GM12878 (cell line): Measurements from ENCODE around the gene MXRA7. TPM values are rescaled to one million over a fixed set of nuclear protein-coding genes. Genes with fewer than 3 reads are reported as not detected.
A peak's percentile ranks its signal among the peaks of the same experiment; 100 is the strongest.

Source experiments
- CBX5 ChIP-seq: sonication (generic); IDR thresholded peaks from 2 replicates; pipeline ENCODE4 v1.6.1; 2016; ENCODE audit warnings: low read depth, moderate library complexity, mild to moderate bottlenecking, inconsistent platforms
- CHD1 ChIP-seq: IDR thresholded peaks from 2 replicates; pipeline ENCODE4 v1.6.1; 2012; ENCODE audit warnings: low read depth, low read length, improper control_type of control experiment
- CHD2 ChIP-seq: IDR thresholded peaks from 2 replicates; pipeline ENCODE4 v1.6.1; 2011; ENCODE audit warnings: low read depth, low read length, improper control_type of control experiment, borderline replicate concordance
- CREB1 ChIP-seq: IDR thresholded peaks from 2 replicates; pipeline ENCODE4 v1.6.1; 2012; ENCODE audit warnings: low read depth, mild to moderate bottlenecking, inconsistent platforms
- ESRRA ChIP-seq: IDR thresholded peaks from 2 replicates; pipeline ENCODE4 v1.6.1; 2012; ENCODE audit warnings: mild to moderate bottlenecking, low read length, improper control_type of control experiment
- NRF1 ChIP-seq: conservative IDR thresholded peaks from 2 replicates; pipeline ENCODE4 v1.6.1; 2011; ENCODE audit warnings: mild to moderate bottlenecking, low read depth, low read length, improper control_type of control experiment
- SMC3 ChIP-seq: IDR thresholded peaks from 2 replicates; pipeline ENCODE4 v1.6.1; 2011; ENCODE audit warnings: low read length, improper control_type of control experiment, borderline replicate concordance
- SUPT20H ChIP-seq: IDR thresholded peaks from 2 replicates; pipeline ENCODE4 v1.6.1; 2011; ENCODE audit warnings: low read depth, mild to moderate bottlenecking, low read length, moderate library complexity, borderline replicate concordance; ENCODE audit not compliant: control insufficient read depth
- YY1 ChIP-seq: IDR thresholded peaks from 2 replicates; pipeline ENCODE4 v1.6.1; 2011; ENCODE audit warnings: low read depth, mild to moderate bottlenecking, low read length
- ZBED1 ChIP-seq: IDR thresholded peaks from 2 replicates; pipeline ENCODE4 v1.6.1; 2016; ENCODE audit warnings: borderline replicate concordance
- polyA plus RNA-seq, 11 experiments: library from polyadenylated mRNA; depleted of rRNA in 4 of 11; unstranded in 6 of 11; stranded (reverse) in 5 of 11; fragments of >200 nt; fragmentation: Nextera tagmentation in 4 of 11; fragmentation: Illumina TruSeq in 1 of 11; extraction: Ambion mirVana in 4 of 11; extraction: Trizol in 1 of 11; gene quantifications; 1 replicate in 1 of 11; 2 replicates in 10 of 11; pipeline versions ENCODE4 v1.2.1 to v1.2.3, GENCODE V29; 2011 to 2016; ENCODE audit warnings: inconsistent platforms in 2 of 11, missing spikeins in 2 of 11, low read depth in 1 of 11
- total RNA-seq, 4 experiments: library from RNA; depleted of rRNA in 3 of 4; stranded (reverse); fragments of >200 nt in 3 of 4; fragmentation: Illumina TruSeq in 1 of 4; extraction: Trizol in 1 of 4; gene quantifications; 2 replicates each; pipeline versions ENCODE4 v1.2.1 to v1.2.3, GENCODE V29; 2013 to 2021
- TF ChIP-seq, protein P1 (sequence below): fragments of 150-350 bp; IDR thresholded peaks from 2 replicates; pipeline ENCODE4 v1.6.1; 2016; ENCODE audit warnings: low read depth, low read length
- TF ChIP-seq, protein P2 (sequence below): fragments of 450-650 bp; formaldehyde crosslinking; IDR thresholded peaks from 2 replicates; pipeline ENCODE4 v1.4.0; 2022; ENCODE audit warnings: mild to moderate bottlenecking, moderate library complexity
- TF ChIP-seq, protein P3 (sequence below): fragments of 450-650 bp; IDR thresholded peaks from 2 replicates; pipeline ENCODE4 v1.6.1; 2017; ENCODE audit warnings: mild to moderate bottlenecking
- TF ChIP-seq, protein P4 (sequence below): fragments of 450-650 bp; IDR thresholded peaks from 2 replicates; pipeline ENCODE4 v1.6.1; 2017; ENCODE audit warnings: low read depth, mild to moderate bottlenecking, moderate library complexity
- TF ChIP-seq, protein P5 (sequence below): fragments of 450-650 bp; IDR thresholded peaks from 2 replicates; pipeline ENCODE4 v1.6.1; 2018; ENCODE audit warnings: borderline replicate concordance, mild to moderate bottlenecking; ENCODE audit not compliant: partially characterized antibody

MXRA7 gene
- total and polyA plus RNA-seq, 10 of the 15 experiments (the other 5 are each of a cell fraction or from before 2014, with no cell fraction given): 0.03 to 2.0 (median 0.33) TPM

DNA sequence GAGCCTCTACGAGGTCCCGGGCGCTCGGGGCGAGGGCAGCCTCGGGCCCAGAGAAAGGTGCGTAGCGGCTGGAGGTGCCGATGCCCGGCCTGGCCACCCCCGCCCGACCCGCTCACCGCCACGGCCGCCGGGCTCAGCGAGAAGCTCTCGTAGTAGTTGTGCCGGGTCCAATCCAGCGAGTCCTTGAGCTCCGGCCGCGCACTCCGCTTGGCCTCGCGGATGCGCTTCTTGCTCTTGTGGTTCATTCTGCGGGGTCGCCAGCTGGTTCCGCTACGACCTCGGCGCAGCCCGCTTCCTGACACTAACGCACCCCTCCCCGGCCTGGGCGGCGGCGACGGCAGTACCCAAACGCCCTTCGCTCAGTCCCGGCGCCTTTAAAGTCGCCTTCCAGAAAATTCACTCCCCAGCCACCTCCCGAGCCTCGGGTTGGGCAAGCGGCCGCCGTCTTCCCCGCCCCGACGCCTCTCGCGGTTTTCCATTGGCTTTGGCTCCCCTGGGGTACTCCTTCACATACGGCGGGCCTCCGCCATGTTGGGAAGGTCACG lies 15.5 kb upstream of the MXRA7 start, which contains the start of gene JMJD6 (continued):
- TF ChIP-seq, protein P1, sequence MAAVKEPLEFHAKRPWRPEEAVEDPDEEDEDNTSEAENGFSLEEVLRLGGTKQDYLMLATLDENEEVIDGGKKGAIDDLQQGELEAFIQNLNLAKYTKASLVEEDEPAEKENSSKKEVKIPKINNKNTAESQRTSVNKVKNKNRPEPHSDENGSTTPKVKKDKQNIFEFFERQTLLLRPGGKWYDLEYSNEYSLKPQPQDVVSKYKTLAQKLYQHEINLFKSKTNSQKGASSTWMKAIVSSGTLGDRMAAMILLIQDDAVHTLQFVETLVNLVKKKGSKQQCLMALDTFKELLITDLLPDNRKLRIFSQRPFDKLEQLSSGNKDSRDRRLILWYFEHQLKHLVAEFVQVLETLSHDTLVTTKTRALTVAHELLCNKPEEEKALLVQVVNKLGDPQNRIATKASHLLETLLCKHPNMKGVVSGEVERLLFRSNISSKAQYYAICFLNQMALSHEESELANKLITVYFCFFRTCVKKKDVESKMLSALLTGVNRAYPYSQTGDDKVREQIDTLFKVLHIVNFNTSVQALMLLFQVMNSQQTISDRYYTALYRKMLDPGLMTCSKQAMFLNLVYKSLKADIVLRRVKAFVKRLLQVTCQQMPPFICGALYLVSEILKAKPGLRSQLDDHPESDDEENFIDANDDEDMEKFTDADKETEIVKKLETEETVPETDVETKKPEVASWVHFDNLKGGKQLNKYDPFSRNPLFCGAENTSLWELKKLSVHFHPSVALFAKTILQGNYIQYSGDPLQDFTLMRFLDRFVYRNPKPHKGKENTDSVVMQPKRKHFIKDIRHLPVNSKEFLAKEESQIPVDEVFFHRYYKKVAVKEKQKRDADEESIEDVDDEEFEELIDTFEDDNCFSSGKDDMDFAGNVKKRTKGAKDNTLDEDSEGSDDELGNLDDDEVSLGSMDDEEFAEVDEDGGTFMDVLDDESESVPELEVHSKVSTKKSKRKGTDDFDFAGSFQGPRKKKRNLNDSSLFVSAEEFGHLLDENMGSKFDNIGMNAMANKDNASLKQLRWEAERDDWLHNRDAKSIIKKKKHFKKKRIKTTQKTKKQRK: no peak
- TF ChIP-seq, protein P2, sequence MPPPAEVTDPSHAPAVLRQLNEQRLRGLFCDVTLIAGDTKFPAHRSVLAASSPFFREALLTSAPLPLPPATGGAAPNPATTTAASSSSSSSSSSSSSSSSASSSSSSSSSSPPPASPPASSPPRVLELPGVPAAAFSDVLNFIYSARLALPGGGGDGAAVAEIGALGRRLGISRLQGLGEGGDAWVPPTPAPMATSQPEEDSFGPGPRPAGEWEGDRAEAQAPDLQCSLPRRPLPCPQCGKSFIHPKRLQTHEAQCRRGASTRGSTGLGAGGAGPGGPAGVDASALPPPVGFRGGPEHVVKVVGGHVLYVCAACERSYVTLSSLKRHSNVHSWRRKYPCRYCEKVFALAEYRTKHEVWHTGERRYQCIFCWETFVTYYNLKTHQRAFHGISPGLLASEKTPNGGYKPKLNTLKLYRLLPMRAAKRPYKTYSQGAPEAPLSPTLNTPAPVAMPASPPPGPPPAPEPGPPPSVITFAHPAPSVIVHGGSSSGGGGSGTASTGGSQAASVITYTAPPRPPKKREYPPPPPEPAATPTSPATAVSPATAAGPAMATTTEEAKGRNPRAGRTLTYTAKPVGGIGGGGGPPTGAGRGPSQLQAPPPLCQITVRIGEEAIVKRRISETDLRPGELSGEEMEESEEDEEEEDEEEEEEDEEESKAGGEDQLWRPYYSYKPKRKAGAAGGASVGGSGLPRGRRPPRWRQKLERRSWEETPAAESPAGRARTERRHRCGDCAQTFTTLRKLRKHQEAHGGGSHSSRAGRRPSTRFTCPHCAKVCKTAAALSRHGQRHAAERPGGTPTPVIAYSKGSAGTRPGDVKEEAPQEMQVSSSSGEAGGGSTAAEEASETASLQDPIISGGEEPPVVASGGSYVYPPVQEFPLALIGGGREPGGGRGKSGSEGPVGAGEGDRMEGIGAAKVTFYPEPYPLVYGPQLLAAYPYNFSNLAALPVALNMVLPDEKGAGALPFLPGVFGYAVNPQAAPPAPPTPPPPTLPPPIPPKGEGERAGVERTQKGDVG: no peak
- no peak for TF ChIP-seq CBX5
- peak; percentile 95 for TF ChIP-seq CREB1
- TF ChIP-seq, protein P3, sequence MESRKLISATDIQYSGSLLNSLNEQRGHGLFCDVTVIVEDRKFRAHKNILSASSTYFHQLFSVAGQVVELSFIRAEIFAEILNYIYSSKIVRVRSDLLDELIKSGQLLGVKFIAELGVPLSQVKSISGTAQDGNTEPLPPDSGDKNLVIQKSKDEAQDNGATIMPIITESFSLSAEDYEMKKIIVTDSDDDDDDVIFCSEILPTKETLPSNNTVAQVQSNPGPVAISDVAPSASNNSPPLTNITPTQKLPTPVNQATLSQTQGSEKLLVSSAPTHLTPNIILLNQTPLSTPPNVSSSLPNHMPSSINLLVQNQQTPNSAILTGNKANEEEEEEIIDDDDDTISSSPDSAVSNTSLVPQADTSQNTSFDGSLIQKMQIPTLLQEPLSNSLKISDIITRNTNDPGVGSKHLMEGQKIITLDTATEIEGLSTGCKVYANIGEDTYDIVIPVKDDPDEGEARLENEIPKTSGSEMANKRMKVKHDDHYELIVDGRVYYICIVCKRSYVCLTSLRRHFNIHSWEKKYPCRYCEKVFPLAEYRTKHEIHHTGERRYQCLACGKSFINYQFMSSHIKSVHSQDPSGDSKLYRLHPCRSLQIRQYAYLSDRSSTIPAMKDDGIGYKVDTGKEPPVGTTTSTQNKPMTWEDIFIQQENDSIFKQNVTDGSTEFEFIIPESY: no peak
- TF ChIP-seq, protein P4, sequence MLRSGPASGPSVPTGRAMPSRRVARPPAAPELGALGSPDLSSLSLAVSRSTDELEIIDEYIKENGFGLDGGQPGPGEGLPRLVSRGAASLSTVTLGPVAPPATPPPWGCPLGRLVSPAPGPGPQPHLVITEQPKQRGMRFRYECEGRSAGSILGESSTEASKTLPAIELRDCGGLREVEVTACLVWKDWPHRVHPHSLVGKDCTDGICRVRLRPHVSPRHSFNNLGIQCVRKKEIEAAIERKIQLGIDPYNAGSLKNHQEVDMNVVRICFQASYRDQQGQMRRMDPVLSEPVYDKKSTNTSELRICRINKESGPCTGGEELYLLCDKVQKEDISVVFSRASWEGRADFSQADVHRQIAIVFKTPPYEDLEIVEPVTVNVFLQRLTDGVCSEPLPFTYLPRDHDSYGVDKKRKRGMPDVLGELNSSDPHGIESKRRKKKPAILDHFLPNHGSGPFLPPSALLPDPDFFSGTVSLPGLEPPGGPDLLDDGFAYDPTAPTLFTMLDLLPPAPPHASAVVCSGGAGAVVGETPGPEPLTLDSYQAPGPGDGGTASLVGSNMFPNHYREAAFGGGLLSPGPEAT: no peak
- TF ChIP-seq, protein P5, sequence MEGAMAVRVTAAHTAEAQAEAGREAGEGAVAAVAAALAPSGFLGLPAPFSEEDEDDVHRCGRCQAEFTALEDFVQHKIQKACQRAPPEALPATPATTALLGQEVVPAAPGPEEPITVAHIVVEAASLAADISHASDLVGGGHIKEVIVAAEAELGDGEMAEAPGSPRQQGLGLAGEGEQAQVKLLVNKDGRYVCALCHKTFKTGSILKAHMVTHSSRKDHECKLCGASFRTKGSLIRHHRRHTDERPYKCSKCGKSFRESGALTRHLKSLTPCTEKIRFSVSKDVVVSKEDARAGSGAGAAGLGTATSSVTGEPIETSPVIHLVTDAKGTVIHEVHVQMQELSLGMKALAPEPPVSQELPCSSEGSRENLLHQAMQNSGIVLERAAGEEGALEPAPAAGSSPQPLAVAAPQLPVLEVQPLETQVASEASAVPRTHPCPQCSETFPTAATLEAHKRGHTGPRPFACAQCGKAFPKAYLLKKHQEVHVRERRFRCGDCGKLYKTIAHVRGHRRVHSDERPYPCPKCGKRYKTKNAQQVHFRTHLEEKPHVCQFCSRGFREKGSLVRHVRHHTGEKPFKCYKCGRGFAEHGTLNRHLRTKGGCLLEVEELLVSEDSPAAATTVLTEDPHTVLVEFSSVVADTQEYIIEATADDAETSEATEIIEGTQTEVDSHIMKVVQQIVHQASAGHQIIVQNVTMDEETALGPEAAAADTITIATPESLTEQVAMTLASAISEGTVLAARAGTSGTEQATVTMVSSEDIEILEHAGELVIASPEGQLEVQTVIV: peak; percentile 12
- peak; percentile 85 for TF ChIP-seq CHD2
- no peak for TF ChIP-seq NRF1
- 0 out of 2 replicates have a peak, but pooled peaks have one; percentile 64 for TF ChIP-seq CHD1
- TF ChIP-seq ZBED1: 0 out of 2 replicates have a peak, but pooled peaks have one; percentile 1
- TF ChIP-seq ESRRA: no peak
- TF ChIP-seq SUPT20H: no peak
- no peak for TF ChIP-seq SMC3
- TF ChIP-seq YY1: peak; percentile 97
